Suprapubic skin (tissue), 4 donors: Measurements from ENCODE around the gene RBM3. TPM values are rescaled to one million over a fixed set of nuclear protein-coding genes. Genes with fewer than 3 reads are reported as not detected.

ENCODE experiments used
- DNase-seq, 2 donors: peaks; one replicate each; pipeline ENCODE4 v3.0.0-alpha.2; 2019; ENCODE audit warnings: low spot score in 2 of 2
- H3K27ac ChIP-seq: fragments of 200-600 bp; sonication (generic); one replicate; pipeline ENCODE4 v1.5.1; 2019
- H3K27me3 ChIP-seq: fragments of 200-600 bp; sonication (generic); one replicate; pipeline ENCODE4 v1.5.1; 2019
- H3K36me3 ChIP-seq: fragments of 200-600 bp; sonication (generic); one replicate; pipeline ENCODE4 v1.5.1; 2019
- H3K4me1 ChIP-seq: fragments of 200-600 bp; sonication (generic); one replicate; pipeline ENCODE4 v1.5.1; 2019
- H3K4me3 ChIP-seq: fragments of 200-600 bp; sonication (generic); one replicate; pipeline ENCODE4 v1.5.1; 2019; ENCODE audit warnings: mild to moderate bottlenecking
- H3K9me3 ChIP-seq: fragments of 200-600 bp; sonication (generic); one replicate; pipeline ENCODE4 v1.5.1; 2019
- CTCF ChIP-seq, 2 donors: fragments of 200-600 bp in 1 of 2; fragments of 450-650 bp in 1 of 2; sonication (generic) in 1 of 2; IDR thresholded peaks; one replicate each; pipeline ENCODE4 v1.5.1; 2016 to 2019; ENCODE audit warnings: antibody characterized with exemption in 2 of 2, mild to moderate bottlenecking in 1 of 2, moderate library complexity in 1 of 2
- EP300 ChIP-seq: sonication (generic); formaldehyde crosslinking; IDR thresholded peaks from one replicate; pipeline ENCODE4 v1.6.1; 2017; ENCODE audit warnings: antibody characterized with exemption
- POLR2A ChIP-seq, 2 donors: fragments of 450-650 bp; IDR thresholded peaks; one replicate each; pipeline ENCODE4 v1.6.1; 2017; ENCODE audit warnings: antibody characterized with exemption in 2 of 2, mild to moderate bottlenecking in 2 of 2, moderate library complexity in 2 of 2
- POLR2AphosphoS5 ChIP-seq, 3 donors: sonication (generic); formaldehyde crosslinking; IDR thresholded peaks; one replicate each; pipeline ENCODE4 v1.6.1; 2017; ENCODE audit warnings: antibody characterized with exemption in 3 of 3
- WGBS: methylation state at CpG from one replicate; pipeline ENCODE4 v1.1.5; 2018; 5-methylcytosine and 5-hydroxymethylcytosine counted together
- total RNA-seq, 4 donors: library from RNA; depleted of rRNA; stranded (reverse); fragments of >200 nt; gene quantifications; one replicate each; pipeline ENCODE4 v1.1.0, GENCODE V29; 2016

Gene RBM3
- total RNA-seq, 4 donors from 2014 or later: 167 to 245 (median 204) TPM

- H3K27ac ChIP-seq: peak overlapping the region; percentile 77
- no peak for DNase-seq
- TF ChIP-seq CTCF (IDR thresholded peaks at IDR 0.05) (no peak), POLR2A (IDR thresholded peaks at IDR 0.05) (no peak), POLR2AphosphoS5 (IDR thresholded peaks at IDR 0.05) (no peak), EP300 (no peak)
- H3K4me1 ChIP-seq: peaks cover 5% of the 10 kb centered on the region
- no peaks in the 10 kb centered on the region for H3K27me3 ChIP-seq
- 52% methylated on average over 13 of the region's 13 CpGs for WGBS
- no peak overlapping the region for H3K4me3 ChIP-seq
- H3K9me3 ChIP-seq: no peaks in the 10 kb centered on the region
- H3K36me3 ChIP-seq: no peaks in the 10 kb centered on the region
Observed at GRCh38 chrX:48589482-48590162, 15.3 kb downstream of the RBM3 start.

- 84% methylated on average over 21 of the region's 21 CpGs for WGBS
- no peak for DNase-seq
- Histone ChIP-seq H3K9me3 (no peaks in the 10 kb centered on the region), H3K4me1 (peaks cover 5% of the 10 kb centered on the region), H3K27ac (peak overlapping the region; percentile 77), H3K4me3 (no peak overlapping the region), H3K36me3 (no peaks in the 10 kb centered on the region), H3K27me3 (no peaks in the 10 kb centered on the region)
- no peak for TF ChIP-seq CTCF (IDR thresholded peaks at IDR 0.05)
- no peak for TF ChIP-seq POLR2AphosphoS5 (IDR thresholded peaks at IDR 0.05)
- TF ChIP-seq EP300: no peak
- TF ChIP-seq POLR2A (IDR thresholded peaks at IDR 0.05): no peak
Observed at GRCh38 chrX:48590203-48591103, 16.2 kb downstream of the RBM3 start.

GRCh38 chrX:48591255-48591791 lies 17.0 kb downstream of the RBM3 start:
- H3K4me3 ChIP-seq: no peak overlapping the region
- H3K4me1 ChIP-seq: peaks cover 5% of the 10 kb centered on the region
- no peaks in the 10 kb centered on the region for H3K27me3 ChIP-seq
- no peak for DNase-seq
- H3K27ac ChIP-seq: peak overlapping the region; percentile 77
- H3K36me3 ChIP-seq: no peaks in the 10 kb centered on the region
- WGBS: 57% methylated on average over 9 of the region's 9 CpGs
- TF ChIP-seq POLR2A (IDR thresholded peaks at IDR 0.05) (no peak), EP300 (peak; percentile 5), CTCF (IDR thresholded peaks at IDR 0.05) (peak in 1 of 2 donors; percentile 28), POLR2AphosphoS5 (IDR thresholded peaks at IDR 0.05) (peak in 2 of 3 donors; percentile 52 to 68)
- no peaks in the 10 kb centered on the region for H3K9me3 ChIP-seq

- no peak overlapping the region for H3K27ac ChIP-seq
- no peak overlapping the region for H3K4me3 ChIP-seq
- H3K4me1 ChIP-seq: peaks cover 10% of the 10 kb centered on the region
- no peak for DNase-seq
- TF ChIP-seq POLR2A (IDR thresholded peaks at IDR 0.05) (no peak), POLR2AphosphoS5 (IDR thresholded peaks at IDR 0.05) (no peak), CTCF (IDR thresholded peaks at IDR 0.05) (no peak), EP300 (no peak)
- 76% methylated on average over 5 of the region's 5 CpGs for WGBS
- H3K36me3 ChIP-seq: no peaks in the 10 kb centered on the region
- no peaks in the 10 kb centered on the region for H3K9me3 ChIP-seq
- H3K27me3 ChIP-seq: no peaks in the 10 kb centered on the region
Observed at GRCh38 chrX:48592971-48593370, 18.7 kb downstream of the RBM3 start.

GRCh38 chrX:48595929-48596328 lies 21.6 kb downstream of the RBM3 start:
- Histone ChIP-seq H3K27ac (no peak overlapping the region), H3K9me3 (no peaks in the 10 kb centered on the region), H3K36me3 (peaks cover 17% of the 10 kb centered on the region), H3K27me3 (no peaks in the 10 kb centered on the region), H3K4me3 (no peak overlapping the region), H3K4me1 (peaks cover 19% of the 10 kb centered on the region)
- TF ChIP-seq CTCF (IDR thresholded peaks at IDR 0.05) (no peak), EP300 (no peak), POLR2AphosphoS5 (IDR thresholded peaks at IDR 0.05) (no peak), POLR2A (IDR thresholded peaks at IDR 0.05) (no peak)
- WGBS: 74% methylated on average over 2 of the region's 2 CpGs
- DNase-seq: no peak
